ENCODE results near the gene FADS3.

GRCh38 chr11:61885166-61885778 lies 6.1 kb downstream of the FADS3 start:
- no peak for TF ChIP-seq CTCF (conservative IDR thresholded peaks at IDR 0.05)
- no peak for TF ChIP-seq ZFX (IDR thresholded peaks at IDR 0.05)

Measured in C4-2B (cell line).